PC-3 (cell line): ENCODE measurements around the gene TUBGCP3.

Experiments used
- EZH2 ChIP-seq: fragments of 300-600 bp; sonication (generic); IDR thresholded peaks from one replicate; pipeline ENCODE4 v1.6.1; 2017; ENCODE audit warnings: antibody characterized with exemption, mild to moderate bottlenecking, low read length; ENCODE audit not compliant: unreplicated experiment
- EZH2phosphoT487 ChIP-seq: fragments of 300-600 bp; sonication (generic); IDR thresholded peaks from 2 replicates; pipeline ENCODE4 v1.6.1; 2018; ENCODE audit warnings: mild to moderate bottlenecking, antibody characterized with exemption, low read length, borderline replicate concordance
- TF ChIP-seq, protein P1 (sequence below): fragments of 300-600 bp; sonication (generic); conservative IDR thresholded peaks from 2 replicates; pipeline ENCODE4 v1.5.1; 2017; ENCODE audit warnings: antibody characterized with exemption, low read depth, mild to moderate bottlenecking, low read length

DNA sequence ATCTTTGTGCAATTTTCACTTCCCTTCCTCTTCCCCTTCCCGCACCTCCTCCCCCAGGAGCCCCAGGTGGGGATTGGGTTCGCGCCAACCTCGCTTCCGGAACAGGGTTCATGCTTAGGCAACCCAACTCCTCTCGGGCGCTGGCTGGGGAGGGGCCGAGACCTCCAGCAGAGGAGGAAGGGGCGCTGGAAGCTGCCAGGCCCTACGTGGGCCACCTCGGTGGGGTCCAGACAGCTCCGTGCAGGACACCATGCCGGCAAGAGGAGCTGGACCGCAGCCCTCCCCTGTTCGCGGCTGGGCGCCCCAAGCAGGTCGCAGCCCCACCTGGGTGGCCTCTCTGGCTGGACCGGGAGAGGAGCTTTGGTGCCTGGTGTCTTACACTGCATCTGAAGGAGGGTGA, 120.7 kb downstream of the TUBGCP3 start:
- TF ChIP-seq, protein P1, sequence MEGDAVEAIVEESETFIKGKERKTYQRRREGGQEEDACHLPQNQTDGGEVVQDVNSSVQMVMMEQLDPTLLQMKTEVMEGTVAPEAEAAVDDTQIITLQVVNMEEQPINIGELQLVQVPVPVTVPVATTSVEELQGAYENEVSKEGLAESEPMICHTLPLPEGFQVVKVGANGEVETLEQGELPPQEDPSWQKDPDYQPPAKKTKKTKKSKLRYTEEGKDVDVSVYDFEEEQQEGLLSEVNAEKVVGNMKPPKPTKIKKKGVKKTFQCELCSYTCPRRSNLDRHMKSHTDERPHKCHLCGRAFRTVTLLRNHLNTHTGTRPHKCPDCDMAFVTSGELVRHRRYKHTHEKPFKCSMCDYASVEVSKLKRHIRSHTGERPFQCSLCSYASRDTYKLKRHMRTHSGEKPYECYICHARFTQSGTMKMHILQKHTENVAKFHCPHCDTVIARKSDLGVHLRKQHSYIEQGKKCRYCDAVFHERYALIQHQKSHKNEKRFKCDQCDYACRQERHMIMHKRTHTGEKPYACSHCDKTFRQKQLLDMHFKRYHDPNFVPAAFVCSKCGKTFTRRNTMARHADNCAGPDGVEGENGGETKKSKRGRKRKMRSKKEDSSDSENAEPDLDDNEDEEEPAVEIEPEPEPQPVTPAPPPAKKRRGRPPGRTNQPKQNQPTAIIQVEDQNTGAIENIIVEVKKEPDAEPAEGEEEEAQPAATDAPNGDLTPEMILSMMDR, result no peak
- TF ChIP-seq EZH2 (no peak), EZH2phosphoT487 (no peak)
